ENCODE measurements around the gene CYP4F8. TPM values are rescaled to one million over a fixed set of nuclear protein-coding genes. Genes with fewer than 3 reads are reported as not detected.

CYP4F8 gene
- total and polyA plus RNA-seq, 7 experiments from 2014 or later, result not detected

DNA sequence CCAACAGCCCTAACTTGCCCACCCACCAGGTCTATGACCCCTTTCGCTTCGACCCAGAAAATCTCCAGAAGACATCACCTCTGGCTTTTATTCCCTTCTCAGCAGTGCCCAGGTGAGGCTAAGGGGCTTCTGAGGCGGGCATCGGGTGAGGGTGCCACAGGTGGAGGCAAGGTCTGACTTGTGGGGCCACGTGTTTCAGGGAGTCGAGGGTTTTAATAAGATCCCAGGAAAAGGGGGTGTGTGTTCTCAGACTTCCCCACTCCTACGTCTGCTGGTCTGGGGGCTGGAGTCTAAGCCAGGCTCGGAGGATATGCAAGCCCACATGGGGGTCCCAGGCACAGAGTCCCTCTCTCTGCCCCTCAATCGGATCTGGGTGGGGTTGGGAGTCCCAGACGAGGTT, 30.9 kb upstream of the CYP4F8 start:
- no peak for ATAC-seq

DNA sequence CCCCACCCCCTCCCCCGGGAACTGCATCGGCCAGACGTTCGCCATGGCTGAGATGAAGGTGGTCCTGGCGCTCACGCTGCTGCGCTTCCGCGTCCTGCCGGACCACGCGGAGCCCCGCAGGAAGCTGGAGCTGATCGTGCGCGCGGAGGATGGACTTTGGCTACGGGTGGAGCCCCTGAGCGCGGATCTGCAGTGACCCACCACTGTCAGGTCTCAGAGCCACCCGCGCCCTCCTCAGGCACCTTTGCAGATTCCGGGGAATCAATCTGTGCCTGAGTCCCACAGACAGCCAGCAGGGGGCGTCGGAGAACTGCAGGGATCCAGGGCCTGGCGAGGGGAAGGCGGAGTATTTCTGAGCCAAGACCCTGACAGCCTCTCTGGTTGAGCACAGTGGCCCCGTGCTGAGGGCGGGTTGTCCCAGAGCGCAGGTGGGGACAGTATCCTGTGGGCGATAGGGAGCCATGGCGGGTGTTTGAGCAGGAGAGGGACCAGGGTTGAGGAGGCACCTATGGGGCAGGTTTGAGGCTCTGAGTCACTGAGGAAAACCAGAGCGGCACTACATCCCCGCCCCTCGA, 30.4 kb upstream of the CYP4F8 start:
- H3K27ac Mint-ChIP-seq, result peak overlapping the region in 1 of 9 donors; percentile 14
- peaks cover 0 to 8% (median 4%) of the 10 kb centered on the region in 7 donors for H3K4me1 Mint-ChIP-seq
- H3K36me3 ChIP-seq (ENCODE audit: control insufficient read depth in 2 of 3, insufficient read depth in 3 of 3, low read length in 3 of 3), result no peaks in the 10 kb centered on the region
- CTCF ChIA-PET, result interaction anchor here (0.6 to 0.7 kb wide), 2 partner anchors 47 to 363 kb away, joined by 3 read pairs; no protein-coding TSS in a partner anchor
- peaks cover 5 to 16% (median 13%) of the 10 kb centered on the region in 5 donors for H3K27me3 Mint-ChIP-seq
- peak; percentile 94 for ATAC-seq
- POLR2A ChIA-PET, result no interaction called here
- intact Hi-C loops (cut with micrococcal nuclease), result loop anchor here in 1 of 2 donors (1.0 kb wide), 1 partner anchor 598 kb away; no protein-coding TSS in a partner anchor
- H3K4me3 Mint-ChIP-seq, result peak overlapping the region in 8 of 10 donors; percentile 14 to 70 (median 49)
- H3K9me3 ChIP-seq (ENCODE audit: control insufficient read depth in 2 of 3, low read length in 3 of 3), result no peaks in the 10 kb centered on the region
- peaks cover 3 to 10% of the 10 kb centered on the region in 2 donors for H3K27me3 ChIP-seq (ENCODE audit: control insufficient read depth in 2 of 2, insufficient read depth in 2 of 2, low read length in 2 of 2)
- peak; percentile 61 to 86 (median 78) for DNase-seq
- peak overlapping the region; percentile 35 for H3K4me3 ChIP-seq (ENCODE audit: low read length)
- peaks cover 0 to 4% (median 0%) of the 10 kb centered on the region in 5 donors for H3K36me3 Mint-ChIP-seq
- H3K9me3 Mint-ChIP-seq, result no peaks in the 10 kb centered on the region
- H3K4me1 ChIP-seq (ENCODE audit: control insufficient read depth in 2 of 2, insufficient read depth in 2 of 2, low read length in 2 of 2), result no peaks in the 10 kb centered on the region
- H3K27ac ChIP-seq (ENCODE audit: low read depth, low read length), result no peak overlapping the region

More for the DNA sequence above, 30.9 kb upstream of the CYP4F8 start:
- intact Hi-C loops (cut with micrococcal nuclease), result loop anchor here in 1 of 2 donors (1.0 kb wide), 1 partner anchor 598 kb away; no protein-coding TSS in a partner anchor
- POLR2A ChIA-PET, result no interaction called here
- H3K27ac ChIP-seq (ENCODE audit: low read depth, low read length), result no peak overlapping the region
- CTCF ChIA-PET, result interaction anchor here (0.6 to 0.7 kb wide), 2 partner anchors 47 to 363 kb away, joined by 3 read pairs; no protein-coding TSS in a partner anchor
- H3K27me3 ChIP-seq (ENCODE audit: control insufficient read depth in 2 of 2, insufficient read depth in 2 of 2, low read length in 2 of 2), result peaks cover 3 to 10% of the 10 kb centered on the region in 2 donors
- H3K4me3 Mint-ChIP-seq, result peak overlapping the region in 5 of 10 donors; percentile 38 to 70 (median 61)
- peaks cover 0 to 4% (median 0%) of the 10 kb centered on the region in 5 donors for H3K36me3 Mint-ChIP-seq
- no peaks in the 10 kb centered on the region for H3K9me3 Mint-ChIP-seq
- peaks cover 5 to 16% (median 10%) of the 10 kb centered on the region in 5 donors for H3K27me3 Mint-ChIP-seq
- peaks cover 0 to 8% (median 4%) of the 10 kb centered on the region in 7 donors for H3K4me1 Mint-ChIP-seq
- H3K4me1 ChIP-seq (ENCODE audit: control insufficient read depth in 2 of 2, insufficient read depth in 2 of 2, low read length in 2 of 2), result no peaks in the 10 kb centered on the region
- H3K4me3 ChIP-seq (ENCODE audit: low read length), result peak overlapping the region; percentile 35
- DNase-seq, result no peak
- H3K9me3 ChIP-seq (ENCODE audit: control insufficient read depth in 2 of 3, low read length in 3 of 3), result no peaks in the 10 kb centered on the region
- H3K27ac Mint-ChIP-seq, result no peak overlapping the region
- no peaks in the 10 kb centered on the region for H3K36me3 ChIP-seq (ENCODE audit: control insufficient read depth in 2 of 3, insufficient read depth in 3 of 3, low read length in 3 of 3)

DNA sequence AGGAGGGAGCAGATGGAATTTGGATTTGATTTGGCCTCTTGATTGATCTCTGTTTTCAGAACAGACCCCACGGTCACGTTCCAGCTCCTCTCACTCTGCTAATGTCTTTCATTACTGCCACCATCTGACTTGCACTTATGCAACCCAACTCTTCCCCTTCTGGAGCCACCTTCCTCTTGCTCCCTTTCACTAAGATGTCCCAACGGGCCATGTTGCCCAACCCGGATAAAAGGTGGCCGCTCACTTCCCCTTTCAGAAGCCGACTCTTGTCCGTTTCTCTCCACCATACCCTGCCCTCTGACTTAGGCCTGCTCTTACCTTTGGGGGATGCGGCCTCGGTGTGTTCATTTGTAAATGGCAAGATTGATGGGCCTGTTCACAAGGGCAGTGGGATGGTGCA, 27.4 kb upstream of the CYP4F8 start:
- CTCF ChIA-PET, result interaction anchor here (0.6 to 0.7 kb wide), 2 partner anchors 411 to 595 kb away, joined by 3 to 5 read pairs; no protein-coding TSS in a partner anchor
- DNase-seq (no peak), ATAC-seq (peak; percentile 56)
- POLR2A ChIA-PET, result no interaction called here
- Mint-ChIP-seq H3K4me1 (peaks cover 0 to 8% (median 7%) of the 10 kb centered on the region in 7 donors), H3K9me3 (peaks cover 0 to 6% (median 0%) of the 10 kb centered on the region in 11 donors), H3K27ac (no peak overlapping the region), H3K4me3 (no peak overlapping the region), H3K36me3 (peaks cover 0 to 7% (median 0%) of the 10 kb centered on the region in 5 donors), H3K27me3 (peaks cover 2 to 23% (median 15%) of the 10 kb centered on the region in 5 donors)
- no peaks in the 10 kb centered on the region for H3K9me3 ChIP-seq (ENCODE audit: control insufficient read depth in 2 of 3, low read length in 3 of 3)
- H3K27me3 ChIP-seq (ENCODE audit: control insufficient read depth in 2 of 2, insufficient read depth in 2 of 2, low read length in 2 of 2), result peaks cover 3 to 10% of the 10 kb centered on the region in 2 donors
- no peak overlapping the region for H3K4me3 ChIP-seq (ENCODE audit: low read length)
- no peaks in the 10 kb centered on the region for H3K4me1 ChIP-seq (ENCODE audit: control insufficient read depth in 2 of 2, insufficient read depth in 2 of 2, low read length in 2 of 2)
- no peaks in the 10 kb centered on the region for H3K36me3 ChIP-seq (ENCODE audit: control insufficient read depth in 2 of 3, insufficient read depth in 3 of 3, low read length in 3 of 3)
- no peak overlapping the region for H3K27ac ChIP-seq (ENCODE audit: low read depth, low read length)
- intact Hi-C loops (cut with micrococcal nuclease), result no loop called here

DNA sequence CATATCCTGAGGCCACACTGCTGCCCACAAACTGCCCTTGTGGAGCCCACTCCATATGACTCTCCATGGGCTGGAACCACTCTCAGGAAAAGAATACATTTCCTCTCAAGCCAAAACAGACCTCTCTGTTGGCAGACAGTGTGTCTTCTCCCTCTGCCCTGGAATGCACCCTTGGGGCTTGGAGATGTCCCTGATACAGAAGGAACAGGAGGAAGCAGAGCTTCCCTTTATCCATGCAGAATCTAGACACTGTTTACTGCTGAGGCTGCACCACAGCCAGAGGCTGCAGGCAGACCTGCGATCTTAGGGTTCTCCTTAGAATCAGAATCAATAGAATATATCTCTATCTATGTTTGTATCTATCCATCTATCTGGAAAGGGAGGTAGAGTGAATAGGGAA, 26.8 kb upstream of the CYP4F8 start:
- Mint-ChIP-seq H3K4me1 (peaks cover 0 to 8% (median 7%) of the 10 kb centered on the region in 7 donors), H3K9me3 (peaks cover 0 to 6% (median 0%) of the 10 kb centered on the region in 11 donors), H3K27me3 (peaks cover 0 to 28% (median 17%) of the 10 kb centered on the region in 5 donors), H3K4me3 (no peak overlapping the region), H3K27ac (no peak overlapping the region), H3K36me3 (peaks cover 0 to 7% (median 0%) of the 10 kb centered on the region in 5 donors)
- Histone ChIP-seq H3K9me3 (ENCODE audit: control insufficient read depth in 2 of 3, low read length in 3 of 3) (no peaks in the 10 kb centered on the region), H3K36me3 (ENCODE audit: control insufficient read depth in 2 of 3, insufficient read depth in 3 of 3, low read length in 3 of 3) (no peaks in the 10 kb centered on the region), H3K4me3 (ENCODE audit: low read length) (no peak overlapping the region), H3K4me1 (ENCODE audit: control insufficient read depth in 2 of 2, insufficient read depth in 2 of 2, low read length in 2 of 2) (no peaks in the 10 kb centered on the region), H3K27me3 (ENCODE audit: control insufficient read depth in 2 of 2, insufficient read depth in 2 of 2, low read length in 2 of 2) (peaks cover under 1 to 10% of the 10 kb centered on the region in 2 donors), H3K27ac (ENCODE audit: low read depth, low read length) (no peak overlapping the region)
- ChIA-PET CTCF (interaction anchor here (0.6 kb wide), 1 partner anchor 412 kb away, joined by 5 read pairs; no protein-coding TSS in a partner anchor), POLR2A (no interaction called here)
- intact Hi-C loops (cut with micrococcal nuclease), result no loop called here
- DNase-seq (no peak), ATAC-seq (no peak)

DNA sequence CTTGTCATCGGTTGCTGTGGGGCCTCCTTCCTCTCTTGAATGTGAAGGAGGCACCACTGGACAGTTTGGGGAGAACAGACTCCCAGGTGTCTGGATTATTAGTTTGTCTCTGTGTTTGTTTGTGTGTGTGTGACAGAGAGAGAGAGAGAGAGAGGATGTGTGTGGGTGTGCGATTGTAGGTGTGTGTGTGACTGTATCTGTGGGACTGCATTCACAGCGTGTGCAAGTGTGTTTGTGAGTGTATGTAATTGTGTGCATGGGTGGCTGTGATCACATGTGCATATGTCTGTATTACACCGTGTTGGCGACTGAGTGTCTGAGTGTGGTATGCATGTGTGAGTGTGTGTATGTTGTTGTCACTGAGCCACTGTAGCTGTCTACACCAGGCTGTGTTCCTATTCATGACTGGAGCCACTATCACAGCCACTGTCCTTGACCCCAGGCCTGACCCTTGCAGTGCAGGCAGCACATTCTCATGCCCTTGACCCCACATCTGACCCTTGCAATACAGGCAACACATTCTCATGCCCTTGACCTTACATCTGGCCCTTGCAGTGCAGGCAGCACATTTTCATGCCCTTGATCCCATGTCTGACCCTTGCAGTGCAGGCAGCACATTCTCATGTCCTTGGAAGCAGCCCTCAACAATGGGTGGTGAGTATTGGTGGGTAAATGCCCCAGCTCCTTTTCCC, 25.1 kb upstream of the CYP4F8 start:
- no peak overlapping the region for H3K4me3 ChIP-seq (ENCODE audit: low read length)
- DNase-seq (no peak), ATAC-seq (no peak)
- H3K9me3 ChIP-seq (ENCODE audit: control insufficient read depth in 2 of 3, low read length in 3 of 3), result no peaks in the 10 kb centered on the region
- peaks cover 0 to 14% (median 0%) of the 10 kb centered on the region in 5 donors for H3K36me3 Mint-ChIP-seq
- intact Hi-C loops (cut with micrococcal nuclease), result no loop called here
- H3K27me3 Mint-ChIP-seq, result peaks cover 0 to 45% (median 32%) of the 10 kb centered on the region in 5 donors
- H3K27ac ChIP-seq (ENCODE audit: low read depth, low read length), result no peak overlapping the region
- H3K4me1 Mint-ChIP-seq, result peaks cover 0 to 9% (median 3%) of the 10 kb centered on the region in 7 donors
- H3K4me3 Mint-ChIP-seq, result no peak overlapping the region
- no peak overlapping the region for H3K27ac Mint-ChIP-seq
- CTCF ChIA-PET, result interaction anchor here (0.6 kb wide), 1 partner anchor 37 kb away, joined by 3 read pairs; no protein-coding TSS in a partner anchor
- peaks cover 0 to 1% of the 10 kb centered on the region in 2 donors for H3K27me3 ChIP-seq (ENCODE audit: control insufficient read depth in 2 of 2, insufficient read depth in 2 of 2, low read length in 2 of 2)
- no peaks in the 10 kb centered on the region for H3K36me3 ChIP-seq (ENCODE audit: control insufficient read depth in 2 of 3, insufficient read depth in 3 of 3, low read length in 3 of 3)
- H3K4me1 ChIP-seq (ENCODE audit: control insufficient read depth in 2 of 2, insufficient read depth in 2 of 2, low read length in 2 of 2), result no peaks in the 10 kb centered on the region
- POLR2A ChIA-PET, result no interaction called here
- H3K9me3 Mint-ChIP-seq, result peaks cover 0 to 21% (median 4%) of the 10 kb centered on the region in 11 donors

DNA sequence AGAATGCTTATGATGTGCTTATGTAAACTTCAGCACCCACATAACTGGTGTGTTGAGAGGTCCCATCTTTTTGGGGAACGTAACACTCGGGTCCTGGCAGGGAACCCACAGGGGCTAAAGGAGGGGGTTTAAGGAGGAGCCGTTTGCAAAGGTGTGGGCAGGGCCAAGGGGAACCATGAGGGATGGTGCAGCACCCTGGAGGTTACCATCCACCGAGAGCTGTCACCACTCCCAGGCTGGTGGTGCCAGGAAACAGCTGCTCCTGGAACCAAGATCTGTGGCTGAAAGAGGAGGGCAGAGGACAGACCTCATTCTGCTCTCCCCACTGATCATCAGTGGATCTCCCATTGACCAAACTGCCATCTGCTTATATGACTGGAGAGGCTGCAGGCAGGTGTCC, 23.2 kb upstream of the CYP4F8 start:
- peaks cover 0 to 40% (median 12%) of the 10 kb centered on the region in 11 donors for H3K9me3 Mint-ChIP-seq
- no peak overlapping the region for H3K27ac Mint-ChIP-seq
- peaks cover 0 to 21% (median 0%) of the 10 kb centered on the region in 5 donors for H3K36me3 Mint-ChIP-seq
- intact Hi-C loops (cut with micrococcal nuclease), result no loop called here
- H3K4me3 ChIP-seq (ENCODE audit: low read length), result no peak overlapping the region
- H3K27me3 ChIP-seq (ENCODE audit: control insufficient read depth in 2 of 2, insufficient read depth in 2 of 2, low read length in 2 of 2), result no peaks in the 10 kb centered on the region
- CTCF ChIA-PET, result no interaction called here
- ATAC-seq, result no peak
- DNase-seq, result no peak
- POLR2A ChIA-PET, result no interaction called here
- peaks cover 0 to 9% (median 0%) of the 10 kb centered on the region in 7 donors for H3K4me1 Mint-ChIP-seq
- H3K4me3 Mint-ChIP-seq, result no peak overlapping the region
- no peaks in the 10 kb centered on the region for H3K4me1 ChIP-seq (ENCODE audit: control insufficient read depth in 2 of 2, insufficient read depth in 2 of 2, low read length in 2 of 2)
- H3K27ac ChIP-seq (ENCODE audit: low read depth, low read length), result no peak overlapping the region
- peaks cover 3 to 59% (median 40%) of the 10 kb centered on the region in 5 donors for H3K27me3 Mint-ChIP-seq
- no peaks in the 10 kb centered on the region for H3K36me3 ChIP-seq (ENCODE audit: control insufficient read depth in 2 of 3, insufficient read depth in 3 of 3, low read length in 3 of 3)
- H3K9me3 ChIP-seq (ENCODE audit: control insufficient read depth in 2 of 3, low read length in 3 of 3), result no peaks in the 10 kb centered on the region
